BLaER1 (cell line): ENCODE results near the gene BCAS1.
"Not testable (repeated sequence)": the region's sequence is repeated elsewhere in the genome, so short reads cannot be mapped to it uniquely, and the experiment has no call there.

Experiments
- H3K27ac ChIP-seq: shearing (Covaris generic); formaldehyde crosslinking; 2 replicates; pipeline ENCODE4 v1.8.1; 2022
- H3K27me3 ChIP-seq: shearing (Covaris generic); formaldehyde crosslinking; 2 replicates; pipeline ENCODE4 v1.8.1; 2022
- H3K36me3 ChIP-seq: shearing (Covaris generic); formaldehyde crosslinking; 2 replicates; pipeline ENCODE4 v1.8.1; 2022
- H3K4me1 ChIP-seq: shearing (Covaris generic); formaldehyde crosslinking; 2 replicates; pipeline ENCODE4 v1.8.1; 2022
- H3K4me2 ChIP-seq: shearing (Covaris generic); formaldehyde crosslinking; 2 replicates; pipeline ENCODE4 v1.8.1; 2022
- H3K4me3 ChIP-seq: shearing (Covaris generic); formaldehyde crosslinking; 2 replicates; pipeline ENCODE4 v1.8.1; 2022
- H3K9ac ChIP-seq: shearing (Covaris generic); formaldehyde crosslinking; 2 replicates; pipeline ENCODE4 v1.8.1; 2022
- H3K9me3 ChIP-seq: shearing (Covaris generic); formaldehyde crosslinking; 2 replicates; pipeline ENCODE4 v1.8.1; 2022
- H4K20me1 ChIP-seq: shearing (Covaris generic); formaldehyde crosslinking; 2 replicates; pipeline ENCODE4 v1.8.1; 2022
- Cebpa-rat ChIP-seq: shearing (Covaris generic); IDR thresholded peaks from 2 replicates; pipeline ENCODE4 v1.8.1; 2022

BCAS1 gene

GRCh38 chr20:53935344-53936084 is 134.9 kb downstream of the BCAS1 start:
- TF ChIP-seq Cebpa-rat, result no peak
- no peaks in the 10 kb centered on the region for H3K36me3 ChIP-seq
- peak overlapping the region; percentile 88 for H3K27ac ChIP-seq
- H3K4me1 ChIP-seq, result peaks cover 80% of the 10 kb centered on the region
- H3K9ac ChIP-seq, result peak overlapping the region; percentile 64
- no peaks in the 10 kb centered on the region for H3K27me3 ChIP-seq
- no peaks in the 10 kb centered on the region for H3K9me3 ChIP-seq
- H3K4me2 ChIP-seq, result peak overlapping the region; percentile 86
- H3K4me3 ChIP-seq, result peak overlapping the region; percentile 45; the same call in 1 of the 2 replicates
- H4K20me1 ChIP-seq, result no peaks in the 10 kb centered on the region

- Histone ChIP-seq H3K27me3 (no peaks in the 10 kb centered on the region), H3K27ac (peak overlapping the region; percentile 88), H3K4me3 (peak overlapping the region; percentile 45; the same call in 1 of the 2 replicates), H3K4me2 (peak overlapping the region; percentile 86), H3K4me1 (peaks cover 81% of the 10 kb centered on the region), H4K20me1 (no peaks in the 10 kb centered on the region), H3K9ac (peak overlapping the region; percentile 64), H3K9me3 (no peaks in the 10 kb centered on the region), H3K36me3 (no peaks in the 10 kb centered on the region)
- TF ChIP-seq Cebpa-rat, result no peak
Observed at GRCh38 chr20:53934421-53935343, 135.7 kb downstream of the BCAS1 start.

- H3K27ac ChIP-seq, result peak overlapping the region; percentile 88
- H3K4me1 ChIP-seq, result peaks cover 79% of the 10 kb centered on the region
- H3K9ac ChIP-seq, result no peak overlapping the region
- TF ChIP-seq Cebpa-rat, result no peak
- H3K4me3 ChIP-seq, result no peak overlapping the region
- H3K4me2 ChIP-seq, result peak overlapping the region; percentile 86
- H3K36me3 ChIP-seq, result no peaks in the 10 kb centered on the region
- H3K9me3 ChIP-seq, result no peaks in the 10 kb centered on the region
- H3K27me3 ChIP-seq, result no peaks in the 10 kb centered on the region
- no peaks in the 10 kb centered on the region for H4K20me1 ChIP-seq
Observed at GRCh38 chr20:53933232-53933846, 137.1 kb downstream of the BCAS1 start.

GRCh38 chr20:53932655-53933192 is 137.7 kb downstream of the BCAS1 start:
- not testable (repeated sequence) for H3K4me3 ChIP-seq, H3K27me3 ChIP-seq, H3K9me3 ChIP-seq, H4K20me1 ChIP-seq, H3K36me3 ChIP-seq, H3K9ac ChIP-seq, H3K4me2 ChIP-seq, H3K27ac ChIP-seq
- peaks cover 79% of the 10 kb centered on the region for H3K4me1 ChIP-seq

GRCh38 chr20:53931597-53931996 is 138.8 kb downstream of the BCAS1 start:
- Histone ChIP-seq H4K20me1 (no peaks in the 10 kb centered on the region), H3K4me3 (no peak overlapping the region), H3K4me1 (peaks cover 79% of the 10 kb centered on the region), H3K27ac (no peak overlapping the region), H3K36me3 (no peaks in the 10 kb centered on the region), H3K4me2 (no peak overlapping the region), H3K9ac (no peak overlapping the region), H3K9me3 (no peaks in the 10 kb centered on the region), H3K27me3 (no peaks in the 10 kb centered on the region)
- no peak for TF ChIP-seq Cebpa-rat

- no peak for TF ChIP-seq Cebpa-rat
- Histone ChIP-seq H3K27ac (0 out of 2 replicates have a peak overlapping the region, but pooled peaks have one; percentile 40), H4K20me1 (no peaks in the 10 kb centered on the region), H3K4me3 (no peak overlapping the region), H3K27me3 (no peaks in the 10 kb centered on the region), H3K9me3 (no peaks in the 10 kb centered on the region), H3K4me1 (peaks cover 79% of the 10 kb centered on the region), H3K9ac (no peak overlapping the region), H3K4me2 (peak overlapping the region; percentile 38), H3K36me3 (no peaks in the 10 kb centered on the region)
Observed at GRCh38 chr20:53930651-53931504, 139.5 kb downstream of the BCAS1 start.

- H3K9ac ChIP-seq, result no peak overlapping the region
- H3K4me1 ChIP-seq, result peaks cover 79% of the 10 kb centered on the region
- H3K4me3 ChIP-seq, result no peak overlapping the region
- H3K9me3 ChIP-seq, result no peaks in the 10 kb centered on the region
- H3K27ac ChIP-seq, result 0 out of 2 replicates have a peak overlapping the region, but pooled peaks have one; percentile 40
- no peaks in the 10 kb centered on the region for H3K36me3 ChIP-seq
- no peaks in the 10 kb centered on the region for H4K20me1 ChIP-seq
- H3K4me2 ChIP-seq, result peak overlapping the region; percentile 38
- no peaks in the 10 kb centered on the region for H3K27me3 ChIP-seq
- no peak for TF ChIP-seq Cebpa-rat
Observed at GRCh38 chr20:53929974-53930650, 140.3 kb downstream of the BCAS1 start.

GRCh38 chr20:53929399-53929798 is 141.0 kb downstream of the BCAS1 start:
- Histone ChIP-seq H3K9ac (no peak overlapping the region), H3K9me3 (no peaks in the 10 kb centered on the region), H4K20me1 (no peaks in the 10 kb centered on the region), H3K4me2 (peak overlapping the region; percentile 38), H3K36me3 (no peaks in the 10 kb centered on the region), H3K27ac (peak overlapping the region; percentile 47), H3K4me1 (peaks cover 79% of the 10 kb centered on the region), H3K4me3 (no peak overlapping the region), H3K27me3 (no peaks in the 10 kb centered on the region)
- TF ChIP-seq Cebpa-rat, result no peak
